Inferior parietal cortex (tissue), 1 donor: Measurements from ENCODE around the gene METRN.
A peak's percentile ranks its signal among the peaks of the same experiment; 100 is the strongest.

Source experiments
- DNase-seq: peaks from one replicate; pipeline ENCODE4 v3.0.0-alpha.2; 2016; ENCODE audit errors: extremely low spot score

METRN gene

GRCh38 chr16:714558-715476 lies at the start of gene METRN:
TSS of gene METRN (plus strand) at chr16:715118. CDS start at chr16:715290, 172 bp downstream.
- DNase-seq, result peak; percentile 81

- no peak for DNase-seq
Observed at GRCh38 chr16:666572-666971, 48.3 kb upstream of the METRN start.

- DNase-seq, result no peak
Observed at GRCh38 chr16:667113-667779, 47.7 kb upstream of the METRN start.

- peak; percentile 91 for DNase-seq
Observed at GRCh38 chr16:667780-668518, 47.0 kb upstream of the METRN start, which contains the start of gene RHOT2. TSS of gene RHOT2 (plus strand) at chr16:668132. CDS start at chr16:668200, 68 bp downstream.

- no peak for DNase-seq
Observed at GRCh38 chr16:668519-669171, 46.3 kb upstream of the METRN start.

DNA sequence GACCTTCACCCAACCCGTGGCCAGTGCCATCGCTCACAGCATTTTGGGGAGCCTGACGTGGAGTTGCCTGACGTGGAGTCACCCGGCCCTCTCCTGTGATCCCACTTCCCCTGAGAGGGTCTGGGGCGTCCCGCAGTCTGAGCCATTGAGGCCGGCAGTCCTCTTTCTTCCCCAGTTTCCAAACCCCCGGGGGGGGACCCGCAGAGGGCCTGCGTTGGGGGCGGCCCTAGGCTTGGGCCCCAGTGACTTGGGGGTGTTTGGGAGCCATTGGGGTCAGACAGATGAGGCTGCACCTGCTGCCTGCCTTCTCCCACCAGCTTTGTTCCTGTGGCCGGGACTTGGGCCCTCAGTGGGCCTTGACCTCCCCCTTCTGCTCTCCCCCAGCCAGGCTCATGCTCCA lies 45.3 kb upstream of the METRN start:
- DNase-seq, result no peak

DNA sequence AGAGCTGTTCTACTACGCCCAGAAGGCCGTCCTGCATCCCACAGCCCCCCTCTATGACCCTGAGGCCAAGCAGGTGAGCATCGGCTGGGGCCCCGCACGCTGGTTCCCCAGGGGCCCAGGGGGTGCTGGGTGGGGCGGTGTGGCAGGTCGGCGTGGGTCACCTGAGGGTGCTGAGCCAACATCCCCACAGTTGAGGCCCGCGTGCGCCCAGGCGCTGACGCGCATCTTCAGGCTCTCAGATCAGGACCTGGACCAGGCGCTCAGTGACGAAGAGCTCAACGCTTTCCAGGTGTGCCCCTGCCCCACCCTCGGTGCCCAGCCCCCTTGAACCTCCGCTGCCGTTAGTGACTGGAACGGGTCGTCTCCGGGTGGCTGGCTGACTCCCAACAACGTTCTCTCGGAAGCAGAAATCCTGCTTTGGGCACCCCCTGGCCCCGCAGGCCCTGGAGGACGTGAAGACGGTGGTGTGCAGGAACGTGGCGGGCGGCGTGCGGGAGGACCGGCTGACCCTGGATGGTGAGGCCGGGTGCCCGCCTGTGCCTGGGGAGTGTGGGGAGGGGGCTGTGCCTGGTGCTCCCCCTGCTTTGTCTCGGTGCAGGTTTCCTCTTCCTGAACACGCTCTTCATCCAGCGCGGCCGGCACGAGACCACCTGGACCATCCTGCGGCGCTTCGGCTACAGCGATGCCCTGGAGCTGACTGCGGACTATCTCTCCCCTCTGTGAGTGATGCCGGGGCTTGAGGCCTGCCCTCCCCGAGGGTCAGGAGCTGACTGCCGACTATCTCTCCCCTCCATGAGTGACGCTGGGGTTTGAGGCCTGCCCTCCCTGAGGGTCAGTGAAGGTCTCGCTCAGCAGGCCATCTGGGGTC lies 44.2 kb upstream of the METRN start:
- DNase-seq, result no peak

DNA sequence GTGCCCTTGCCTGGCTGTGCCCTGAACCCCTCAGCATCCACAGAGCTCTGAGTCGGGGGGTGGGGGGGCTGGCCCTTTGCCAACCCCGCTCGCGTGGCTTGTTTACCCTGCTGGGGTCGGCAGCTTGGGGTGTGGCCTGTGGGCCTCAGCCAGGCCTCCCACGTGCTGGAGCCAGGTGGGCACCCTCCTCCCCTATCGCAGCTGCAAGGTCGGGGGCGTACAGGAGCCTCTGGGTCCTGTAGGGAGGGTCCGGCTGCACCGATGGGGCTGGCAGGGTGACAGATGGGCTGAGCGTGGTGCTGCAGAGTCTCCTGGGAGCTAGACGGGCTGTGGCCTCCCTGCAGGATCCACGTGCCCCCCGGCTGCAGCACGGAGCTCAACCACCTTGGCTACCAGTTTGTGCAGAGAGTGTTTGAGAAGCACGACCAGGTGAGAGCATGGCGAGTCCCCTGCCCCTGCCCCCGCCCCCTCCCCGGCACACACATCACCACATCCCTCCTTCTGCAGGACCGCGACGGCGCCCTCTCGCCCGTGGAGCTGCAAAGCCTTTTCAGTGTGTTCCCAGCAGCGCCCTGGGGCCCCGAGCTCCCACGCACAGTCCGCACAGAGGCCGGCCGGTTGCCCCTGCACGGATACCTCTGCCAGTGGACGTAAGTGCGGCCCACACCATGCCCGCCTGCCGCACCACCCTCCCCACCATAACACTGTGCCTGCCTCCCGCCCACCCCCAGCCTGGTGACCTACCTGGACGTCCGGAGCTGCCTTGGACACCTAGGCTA lies 43.4 kb upstream of the METRN start:
- no peak for DNase-seq

- DNase-seq, result no peak
Observed at GRCh38 chr16:672371-672770, 42.5 kb upstream of the METRN start.

GRCh38 chr16:672851-673250 lies 42.1 kb upstream of the METRN start:
- no peak for DNase-seq

DNA sequence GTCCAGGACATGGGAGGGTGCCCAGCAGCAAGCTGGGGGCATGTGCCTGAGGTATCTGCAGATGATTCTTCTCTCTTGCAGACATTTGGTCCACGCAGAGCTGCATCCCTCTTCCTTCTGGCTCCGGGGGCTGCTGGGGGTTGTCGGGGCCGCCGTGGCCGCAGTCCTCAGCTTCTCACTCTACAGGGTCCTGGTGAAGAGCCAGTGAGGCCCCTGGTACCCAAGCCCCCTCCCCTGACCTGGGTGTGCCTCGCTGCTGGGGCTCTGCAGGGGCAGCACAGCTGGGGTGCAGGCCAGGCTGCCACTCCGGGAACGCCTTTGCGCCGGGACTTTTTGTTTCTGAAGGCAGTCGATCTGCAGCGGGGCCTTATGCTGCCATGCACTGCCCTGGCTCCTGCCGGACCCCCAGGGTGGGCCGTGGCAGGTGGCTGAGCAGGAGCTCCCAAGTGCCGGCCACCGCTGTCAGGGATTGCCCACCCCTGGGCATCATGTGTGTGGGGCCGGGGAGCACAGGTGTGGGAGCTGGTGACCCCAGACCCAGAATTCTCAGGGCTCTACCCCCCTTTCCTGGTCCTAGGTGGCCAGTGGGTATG lies 41.4 kb upstream of the METRN start:
- no peak for DNase-seq

DNA sequence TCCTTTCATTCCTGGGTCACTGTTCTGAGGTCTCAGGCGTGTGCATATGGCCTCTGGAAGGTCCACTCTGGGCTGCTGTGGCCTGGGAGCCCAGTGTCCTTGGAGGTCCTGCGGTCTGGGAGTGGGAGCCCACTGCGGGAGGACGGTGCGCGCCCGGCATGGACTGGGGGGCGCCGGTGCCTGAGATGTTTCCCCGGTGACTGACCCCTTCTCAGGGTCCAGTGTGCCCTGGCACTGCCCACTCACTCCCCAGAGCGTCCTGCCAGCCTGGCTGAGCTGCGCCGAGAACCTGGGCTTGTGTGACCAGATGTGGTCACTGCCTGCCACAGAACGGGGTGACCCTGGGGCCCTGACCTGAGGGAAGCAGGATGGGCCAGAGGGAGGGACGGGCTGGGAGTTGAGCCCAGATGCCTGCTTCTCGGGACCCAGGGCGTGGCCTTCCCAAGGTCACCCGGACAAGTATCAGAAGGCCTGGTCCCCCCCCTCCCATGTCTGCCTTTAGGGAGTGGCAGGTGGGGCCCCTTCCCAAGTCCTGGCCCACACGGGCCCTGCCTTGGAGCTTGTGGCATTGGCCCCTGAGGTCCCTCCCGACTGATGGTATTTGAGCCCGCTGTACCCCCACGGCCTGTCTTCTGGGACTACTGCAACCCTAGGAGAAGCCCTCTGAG lies 40.6 kb upstream of the METRN start:
- no peak for DNase-seq

DNA sequence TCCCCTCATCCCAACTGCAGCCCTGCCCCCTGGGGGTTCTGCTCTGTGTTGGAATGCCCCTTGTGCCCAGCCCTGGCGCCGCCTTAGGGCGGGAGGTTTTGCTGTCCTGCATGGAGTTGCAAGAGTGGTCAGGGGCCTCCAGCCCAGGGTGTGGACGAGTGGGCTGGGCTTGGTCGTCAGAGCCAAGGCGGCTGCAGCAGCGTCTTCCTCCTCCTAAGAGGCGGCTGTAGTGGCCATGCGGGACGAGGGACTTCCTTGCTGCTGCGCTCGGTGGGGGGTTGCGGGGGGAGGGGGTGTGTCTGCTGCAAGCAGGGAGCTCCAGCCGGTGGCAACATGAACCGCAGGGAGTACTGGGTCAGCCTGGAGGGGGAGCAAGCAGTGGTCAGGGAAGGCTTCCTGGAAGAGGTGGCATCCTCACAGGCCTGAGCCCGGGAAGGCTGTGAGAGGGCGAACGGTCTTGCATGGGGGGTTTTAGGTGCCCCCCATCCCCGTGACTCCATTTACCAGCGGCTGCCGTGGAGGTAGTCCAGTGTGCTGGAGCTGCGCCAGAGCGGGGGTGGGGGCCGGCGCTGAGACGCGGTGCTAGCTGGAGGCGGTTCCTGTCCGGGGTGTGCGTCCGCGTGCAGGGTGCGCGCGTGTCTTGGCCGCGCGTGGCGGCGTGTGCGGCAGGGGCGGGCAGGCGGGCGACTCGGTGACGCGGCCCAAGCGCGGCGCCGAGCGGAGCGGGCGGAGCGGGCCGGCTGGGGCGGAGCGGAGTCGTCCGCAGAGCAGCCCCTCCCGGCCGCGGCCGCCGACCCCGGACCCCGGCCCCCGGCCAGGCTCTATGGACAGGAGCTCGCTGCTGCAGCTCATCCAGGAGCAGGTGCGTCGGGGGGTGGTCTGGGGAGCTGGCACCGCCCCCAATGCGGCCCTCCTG lies 39.7 kb upstream of the METRN start, which contains the start of gene RHBDL1:
Gene RHBDL1, plus strand, starts transcription at position 704 of the 916 bp plus-strand sequence. Its CDS starts 120 bp downstream, at position 824.
- DNase-seq, result peak; percentile 20

- DNase-seq, result no peak
Observed at GRCh38 chr16:675884-676564, 38.9 kb upstream of the METRN start.

DNA sequence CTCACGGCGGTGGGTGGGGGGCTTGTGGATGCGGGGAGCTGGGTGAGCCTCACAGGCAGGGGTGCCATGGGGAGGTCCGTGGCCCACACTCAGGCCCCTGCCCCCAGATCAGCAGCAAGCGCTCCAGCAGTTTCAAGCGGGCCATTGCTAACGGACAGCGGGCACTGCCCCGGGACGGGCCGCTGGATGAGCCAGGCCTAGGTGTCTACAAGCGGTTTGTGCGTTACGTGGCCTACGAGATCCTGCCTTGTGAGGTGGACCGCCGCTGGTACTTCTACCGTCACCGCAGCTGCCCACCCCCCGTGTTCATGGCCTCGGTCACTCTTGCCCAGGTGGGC lies 38.4 kb upstream of the METRN start:
- no peak for DNase-seq

DNA sequence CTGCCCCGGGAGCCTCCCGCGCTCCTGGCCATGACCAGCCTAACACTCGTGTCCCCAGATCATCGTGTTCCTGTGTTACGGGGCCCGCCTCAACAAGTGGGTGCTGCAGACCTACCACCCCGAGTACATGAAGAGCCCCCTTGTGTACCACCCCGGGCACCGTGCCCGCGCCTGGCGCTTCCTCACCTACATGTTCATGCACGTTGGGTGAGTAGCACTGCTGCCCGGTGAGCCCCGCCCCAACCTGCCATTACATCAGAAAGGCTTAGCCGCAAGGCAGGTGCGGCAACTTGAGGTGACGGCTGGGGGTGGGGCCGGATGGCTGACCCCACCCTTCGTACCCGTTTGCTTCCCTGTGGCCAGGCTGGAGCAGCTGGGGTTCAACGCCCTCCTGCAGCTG lies 38.0 kb upstream of the METRN start:
- no peak for DNase-seq
